AG04449 (cell line): Measurements from ENCODE around the gene RGS16.

Experiments
- CTCF ChIA-PET: fragments of 350-600 bp; formaldehyde crosslinking; extraction: SDS; loops from one replicate; lab custom pipeline; 2021; ENCODE audit warnings: antibody characterized with exemption; lab: Yijun Ruan, JAX
- POLR2A ChIA-PET: fragments of 400-600, 350-600 bp; formaldehyde crosslinking; extraction: SDS; loops from one replicate; lab custom pipeline; 2020; ENCODE audit warnings: antibody characterized with exemption, inconsistent platforms; lab: Yijun Ruan, JAX
- DNase-seq: peaks from one replicate; pipeline ENCODE4 v3.0.0-alpha.2; 2010; ENCODE audit warnings: low read depth, low spot score
- H3K4me3 ChIP-seq: 2 replicates; pipeline ENCODE4 v1.5.1; 2011; ENCODE audit warnings: low read depth, mild to moderate bottlenecking, control low read depth, low read length
- CTCF ChIP-seq: IDR thresholded peaks from one replicate; pipeline ENCODE4 v1.5.1; 2011; ENCODE audit warnings: mild to moderate bottlenecking, moderate library complexity, low read length, control low read depth, inconsistent platforms; ENCODE audit not compliant: insufficient read depth; ENCODE audit errors: missing control alignments

RGS16 gene

GRCh38 chr1:182601416-182601786 is 2.8 kb downstream of the RGS16 start:
- CTCF ChIA-PET = interaction anchor here (0.7 to 23.1 kb wide), 19 partner anchors 9 to 255 kb away, joined by 3 to 997 read pairs (median 5); partner anchors contain the start of genes NPL, RGS16 and RNASEL
- DNase-seq = no peak
- TF ChIP-seq CTCF = peak; percentile 61
- POLR2A ChIA-PET = no interaction called here
- H3K4me3 ChIP-seq = no peak overlapping the region

GRCh38 chr1:182600745-182601415 is 3.3 kb downstream of the RGS16 start:
- ChIA-PET POLR2A (no interaction called here), CTCF (interaction anchor here (0.6 to 23.1 kb wide), 24 partner anchors 8 to 256 kb away, joined by 3 to 997 read pairs (median 5); partner anchors contain the start of genes NPL, RGS16 and RNASEL)
- no peak for DNase-seq
- no peak overlapping the region for H3K4me3 ChIP-seq
- no peak for TF ChIP-seq CTCF

GRCh38 chr1:182600036-182600713 is 4.0 kb downstream of the RGS16 start:
- DNase-seq = no peak
- ChIA-PET CTCF (interaction anchor here (0.7 to 23.1 kb wide), 19 partner anchors 11 to 256 kb away, joined by 3 to 997 read pairs (median 5); partner anchors contain the start of genes NPL, RGS16 and RNASEL), POLR2A (no interaction called here)
- no peak overlapping the region for H3K4me3 ChIP-seq
- TF ChIP-seq CTCF = no peak

GRCh38 chr1:182599339-182599738 is 4.8 kb downstream of the RGS16 start:
- no peak for TF ChIP-seq CTCF
- ChIA-PET POLR2A (no interaction called here), CTCF (interaction anchor here (0.5 to 23.1 kb wide), 8 partner anchors 10 to 187 kb away, joined by 3 to 997 read pairs (median 11); partner anchors contain the start of genes NPL, RGS16 and RNASEL)
- DNase-seq = no peak
- no peak overlapping the region for H3K4me3 ChIP-seq

- H3K4me3 ChIP-seq = no peak overlapping the region
- no peak for DNase-seq
- ChIA-PET CTCF (interaction anchor here (1.5 to 23.1 kb wide), 4 partner anchors 9 to 188 kb away, joined by 5 to 997 read pairs (median 124); partner anchors contain the start of genes NPL, RGS16 and RNASEL), POLR2A (no interaction called here)
- TF ChIP-seq CTCF = no peak
Measured at GRCh38 chr1:182598296-182598695, 5.9 kb downstream of the RGS16 start.

- ChIA-PET POLR2A (no interaction called here), CTCF (interaction anchor here (0.8 to 23.1 kb wide), 5 partner anchors 14 to 241 kb away, joined by 3 to 997 read pairs (median 6); partner anchors contain the start of genes NPL and RGS16)
- TF ChIP-seq CTCF = no peak
- no peak overlapping the region for H3K4me3 ChIP-seq
- no peak for DNase-seq
Measured at GRCh38 chr1:182596934-182597333, 7.3 kb downstream of the RGS16 start.
